ENCODE measurements around the gene GDF3.
"Not testable (repeated sequence)": the region's sequence is repeated elsewhere in the genome, so short reads cannot be mapped to it uniquely, and the experiment has no call there.

The GDF3 gene

DNA sequence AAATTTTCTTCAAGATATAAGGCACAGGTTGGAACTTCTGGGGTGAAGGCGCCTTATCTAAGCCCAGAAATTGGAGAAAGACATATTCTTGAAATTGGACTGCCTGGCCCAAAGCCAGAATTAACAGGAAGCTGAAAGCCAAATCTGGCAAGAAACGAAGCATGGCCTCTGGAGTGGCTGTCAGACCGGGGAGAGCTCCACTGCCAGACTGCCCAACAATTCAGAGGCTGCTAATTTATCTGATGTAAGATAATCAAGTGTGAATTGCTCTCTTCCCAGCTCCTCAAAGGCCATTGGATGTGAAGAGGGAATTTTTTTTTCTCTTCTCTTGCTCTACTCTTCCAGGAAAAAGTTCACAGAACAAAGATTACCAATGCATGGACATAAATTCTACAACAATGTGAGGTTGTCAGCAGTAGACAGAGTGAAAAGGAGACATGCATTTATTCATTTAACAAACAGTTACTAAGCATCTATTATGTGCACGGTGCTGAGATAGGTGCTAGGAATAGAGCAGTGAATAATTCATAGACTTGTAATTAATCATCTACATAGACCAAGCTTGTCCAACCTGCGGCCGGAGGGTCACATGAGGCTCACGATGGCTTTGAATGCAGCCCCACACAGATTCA lies at the start of gene GDF3:
Gene GDF3 (minus strand): TSS at position 210 of the 632 bp plus-strand sequence. CDS start 47 bp downstream, at position 163.
- no peak for DNase-seq

DNA sequence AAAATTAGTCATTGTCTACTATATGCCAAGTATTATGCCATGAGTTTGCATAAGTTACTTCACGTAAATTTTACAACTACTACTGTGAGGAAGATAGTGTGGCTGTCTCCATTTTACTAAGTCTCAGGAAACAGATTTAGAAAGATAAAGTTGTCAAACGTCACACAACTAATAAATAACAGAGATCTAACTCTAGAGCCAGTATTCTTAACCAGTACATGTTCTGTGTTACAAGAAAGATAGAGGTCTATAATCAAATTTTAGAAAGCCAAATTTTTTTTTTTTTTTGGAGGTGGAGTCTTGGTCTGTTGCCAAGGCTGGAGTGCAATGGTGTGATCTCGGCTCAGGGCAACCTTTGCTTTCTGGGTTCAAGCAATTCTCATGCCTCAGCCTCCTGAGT lies 37.4 kb upstream of the GDF3 start:
- DNase-seq, result no peak

DNA sequence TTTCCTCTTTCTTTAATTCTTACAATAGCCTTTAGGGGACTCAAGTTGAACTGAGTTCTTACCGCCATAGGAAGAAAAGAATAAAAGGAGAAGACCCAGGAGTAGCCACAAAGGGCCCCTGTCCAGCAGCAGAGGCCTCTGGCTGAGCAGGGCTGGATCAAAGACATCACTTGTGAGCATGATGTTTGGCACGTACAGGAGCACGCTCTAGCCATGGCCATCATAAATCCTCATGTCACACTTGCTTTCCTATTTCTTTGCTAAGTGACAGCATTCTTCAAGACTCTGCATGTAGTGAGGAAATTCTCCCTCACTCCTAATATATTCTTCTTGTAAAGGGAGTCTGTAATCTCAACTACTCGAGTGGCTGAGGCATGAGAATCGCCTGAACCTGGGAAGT lies 35.9 kb upstream of the GDF3 start:
- no peak for DNase-seq

DNA sequence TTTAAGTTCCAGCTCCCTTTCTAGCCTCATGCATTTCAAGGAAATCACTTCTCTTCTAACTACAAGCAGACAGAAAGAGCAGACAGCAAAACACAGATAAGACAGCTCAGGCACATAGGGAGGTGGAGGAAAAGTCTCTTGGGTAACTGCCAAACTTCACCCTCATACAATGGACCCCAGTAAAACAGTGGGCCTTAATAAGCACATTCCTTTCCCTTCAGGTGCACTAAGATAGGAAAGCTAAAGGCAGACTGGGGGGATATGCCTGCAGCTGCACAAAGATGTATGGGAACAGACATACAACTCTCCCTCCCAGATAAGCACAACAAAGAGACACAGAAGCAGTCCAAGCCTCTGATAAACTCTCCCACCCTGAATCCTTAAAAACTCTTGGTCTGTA lies 35.4 kb upstream of the GDF3 start:
- not testable (repeated sequence) for DNase-seq

DNA sequence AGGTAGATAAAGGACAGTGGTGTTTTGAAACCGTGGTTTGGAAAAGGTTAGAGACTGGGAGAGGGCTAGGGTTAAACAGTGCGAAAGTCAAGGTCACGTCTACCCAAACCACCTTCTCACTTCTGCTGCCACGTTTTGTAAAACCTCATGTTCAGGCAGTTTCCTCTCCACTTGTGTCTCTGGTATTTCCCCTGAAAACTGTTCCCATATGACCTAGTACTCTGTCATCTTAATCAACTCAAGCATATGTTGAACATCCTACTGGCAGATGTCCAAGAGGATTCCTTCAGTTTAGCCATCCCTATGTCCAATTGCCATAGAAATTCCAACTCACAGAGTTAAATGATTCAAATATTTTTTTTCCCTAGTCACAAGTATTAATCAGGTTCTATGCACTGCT lies 34.2 kb upstream of the GDF3 start:
- DNase-seq, result no peak

DNA sequence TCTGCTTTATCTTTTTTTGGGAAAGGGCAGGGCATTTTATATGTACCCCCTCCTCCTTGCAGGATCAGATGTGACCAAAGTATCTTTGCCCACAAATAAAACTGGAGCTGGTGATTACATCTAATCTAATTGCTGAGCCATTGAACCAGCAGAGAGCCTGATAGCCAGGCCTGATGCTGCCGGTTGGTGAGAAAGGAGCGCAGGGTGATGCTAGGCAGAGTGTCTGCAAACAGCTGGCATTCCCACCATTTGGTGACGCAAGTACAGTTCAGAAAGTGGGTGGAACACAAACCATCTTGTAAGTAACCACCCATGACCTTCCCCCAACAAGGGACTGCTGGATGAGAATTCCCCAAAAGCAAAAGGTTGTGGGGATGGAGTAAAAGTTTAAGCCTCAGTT lies 28.4 kb upstream of the GDF3 start:
- DNase-seq, result no peak

DNA sequence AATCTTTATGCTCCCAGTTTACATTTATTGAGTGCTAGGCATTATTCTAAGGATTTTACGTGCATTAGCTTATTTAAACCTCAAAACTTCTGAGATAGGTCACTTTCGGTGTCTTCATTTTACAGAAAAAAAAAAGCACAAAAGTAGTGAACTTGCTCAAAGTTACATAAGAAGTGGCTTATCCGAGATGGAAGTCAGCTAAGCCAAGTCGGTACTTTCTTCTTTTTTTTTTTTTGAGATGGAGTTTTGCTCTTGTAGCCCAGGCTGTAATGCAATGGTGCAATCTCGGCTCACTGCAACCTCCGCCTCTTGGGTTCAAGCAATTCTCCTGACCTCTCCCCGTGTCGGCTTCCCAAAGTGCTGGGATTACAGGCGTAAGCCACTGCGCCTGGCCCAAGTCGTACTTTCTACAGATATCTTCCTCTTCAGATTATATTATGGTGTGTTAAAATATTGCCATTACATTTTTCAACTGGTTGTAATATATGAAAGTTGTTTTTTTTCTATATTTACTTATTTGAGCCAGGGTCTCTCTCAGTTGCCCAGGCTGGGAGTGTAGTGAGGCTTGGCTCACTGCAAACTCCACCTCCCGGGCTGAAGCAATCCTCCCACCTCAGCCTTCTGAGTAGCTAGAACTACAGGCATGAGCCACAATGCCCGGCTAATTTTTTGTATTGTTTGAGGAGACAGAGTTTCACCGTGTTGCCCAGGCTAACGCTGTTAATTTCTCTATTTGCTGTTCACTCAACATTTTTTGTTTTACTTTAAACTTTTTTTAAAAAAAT lies 24.6 kb upstream of the GDF3 start:
- DNase-seq, result no peak

DNA sequence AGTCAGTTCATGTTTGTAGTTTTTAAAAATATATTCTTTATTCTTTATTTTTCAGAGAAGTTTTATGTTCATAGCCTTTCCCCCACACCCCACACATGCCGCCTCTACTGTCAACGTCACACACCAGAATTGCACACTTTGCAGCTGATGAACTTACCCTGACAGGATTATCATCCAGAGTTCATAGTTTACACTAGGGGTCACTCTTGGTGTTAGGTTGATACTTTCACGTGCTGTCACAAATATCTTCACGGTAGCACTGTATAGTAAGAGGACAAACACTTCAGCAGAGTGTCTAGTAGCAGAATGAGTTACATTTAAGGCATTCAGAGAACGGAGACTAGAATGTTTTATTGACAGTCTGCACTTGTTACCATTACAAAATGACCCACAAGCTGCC lies 20.8 kb upstream of the GDF3 start:
- no peak for DNase-seq

DNA sequence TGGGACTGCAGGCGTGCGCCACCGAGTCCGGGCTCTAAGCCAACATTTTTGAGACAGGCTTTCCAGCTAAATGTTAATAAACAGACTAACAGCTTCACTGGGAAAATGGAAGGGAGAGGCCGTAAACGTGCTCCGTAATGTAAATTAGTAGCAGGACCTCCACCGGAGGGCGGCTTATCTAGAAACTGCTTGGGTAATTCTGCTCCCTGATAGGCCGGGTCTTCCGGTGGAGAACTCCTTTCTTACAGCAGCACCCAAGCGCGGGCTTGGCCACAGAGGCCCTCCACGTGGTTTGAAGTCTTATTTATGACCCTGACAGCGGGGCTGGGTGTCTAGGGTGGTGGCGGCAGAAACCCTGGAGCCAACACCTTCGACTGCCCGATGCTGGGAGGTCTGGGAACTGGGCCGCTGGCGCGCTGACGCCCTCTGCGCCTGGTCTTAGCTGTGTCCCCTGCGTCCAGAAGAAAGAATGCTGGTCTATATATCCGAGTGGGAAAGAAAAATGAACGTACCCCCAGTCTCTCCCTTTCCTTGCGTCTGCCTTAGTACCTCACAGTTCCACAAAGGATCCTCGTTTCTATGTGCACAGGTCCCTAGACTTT lies 17.4 kb upstream of the GDF3 start:
- DNase-seq, result no peak

DNA sequence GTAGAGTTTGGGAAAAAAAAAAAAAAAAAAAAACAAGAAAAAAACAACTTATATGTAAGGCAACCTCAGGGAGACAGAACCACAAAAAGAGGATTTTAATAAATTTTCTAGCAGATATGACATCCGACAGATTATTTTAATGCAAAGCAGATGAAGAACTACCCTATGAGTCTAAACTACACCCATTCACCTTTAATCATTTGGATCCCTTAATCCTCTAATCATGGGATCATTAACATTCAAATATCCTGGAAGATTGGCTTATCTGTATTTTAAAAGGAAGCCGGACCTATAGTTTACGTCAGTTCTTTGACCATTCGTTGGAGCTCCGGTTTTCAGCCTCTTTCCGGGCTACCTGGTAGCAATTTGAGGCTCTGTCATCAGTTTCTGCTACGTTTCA lies 15.6 kb upstream of the GDF3 start, which contains the start of gene DPPA3:
Gene DPPA3 (plus strand): TSS at position 301 of the 400 bp plus-strand sequence. CDS start 138 bp downstream, outside the sequence.
- DNase-seq, result no peak

DNA sequence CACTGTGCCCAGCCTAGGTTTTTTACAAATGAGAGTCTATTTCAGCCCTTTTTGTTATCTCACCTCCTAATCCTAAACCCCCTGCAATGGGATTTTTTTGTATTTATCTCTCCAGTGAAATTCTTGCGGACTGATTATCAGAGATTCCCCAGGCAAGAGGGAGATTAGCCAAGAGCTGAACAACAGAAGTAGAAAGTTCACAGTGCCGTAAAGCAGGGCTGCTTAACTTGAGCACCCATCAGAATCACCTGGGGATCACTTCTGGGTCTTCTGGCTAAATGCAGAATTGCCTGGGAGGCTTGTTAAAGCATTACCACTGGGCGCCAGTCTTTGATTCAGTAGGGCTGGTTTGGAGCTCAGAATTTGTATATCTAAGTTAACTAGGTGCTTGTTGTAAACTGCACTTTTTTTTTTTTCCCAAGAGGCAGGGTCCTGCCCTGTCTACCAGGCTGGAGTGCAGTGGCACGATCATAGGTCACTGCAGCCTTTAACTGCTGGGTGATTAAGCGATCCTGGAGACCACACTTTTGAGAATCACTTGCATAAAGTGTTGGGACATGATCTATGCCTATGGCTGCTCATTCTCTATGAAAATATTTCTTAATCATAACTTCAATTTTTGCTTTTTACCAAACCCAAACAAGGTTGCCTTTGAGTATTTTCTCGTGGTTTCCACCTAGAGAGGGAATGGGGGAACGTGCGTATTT lies 14.5 kb upstream of the GDF3 start:
- no peak for DNase-seq

DNA sequence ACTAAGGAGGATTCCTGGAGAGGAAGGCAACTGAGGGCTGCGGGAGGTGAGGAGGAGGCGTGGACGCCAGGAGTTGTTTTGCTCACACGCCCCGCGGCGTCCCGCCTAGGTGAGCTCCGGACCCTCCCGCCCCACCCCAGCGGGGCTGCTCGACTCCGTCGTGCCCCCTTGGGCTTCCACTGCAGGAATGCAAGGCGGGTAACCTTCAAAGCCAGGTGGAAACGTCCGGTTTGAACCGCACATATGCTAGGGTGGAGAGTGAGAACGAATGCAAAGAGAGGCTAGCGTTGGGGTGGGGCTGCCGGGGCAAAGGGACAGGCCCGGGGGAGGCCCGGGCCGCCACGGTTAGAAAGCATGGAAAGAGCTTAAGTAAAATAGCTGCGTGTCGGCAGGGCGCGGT lies 10.3 kb upstream of the GDF3 start:
- no peak for DNase-seq

DNA sequence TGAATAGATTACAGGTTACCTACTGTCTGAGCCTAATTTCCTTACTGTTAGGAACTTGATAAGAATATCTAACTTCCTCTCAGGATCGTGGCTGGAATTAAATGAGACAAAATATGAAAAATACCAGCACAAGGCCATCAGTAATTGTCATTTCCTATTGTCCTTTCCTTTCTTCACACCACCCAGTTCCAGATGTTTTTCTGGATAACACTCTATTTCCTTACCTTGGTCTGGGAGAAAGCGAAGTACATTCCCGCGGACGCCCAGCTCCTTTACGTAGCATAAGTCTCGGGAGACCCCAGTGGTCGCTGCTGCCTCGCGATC lies 376 bp downstream of the GDF3 start:
- DNase-seq, result no peak

DNA sequence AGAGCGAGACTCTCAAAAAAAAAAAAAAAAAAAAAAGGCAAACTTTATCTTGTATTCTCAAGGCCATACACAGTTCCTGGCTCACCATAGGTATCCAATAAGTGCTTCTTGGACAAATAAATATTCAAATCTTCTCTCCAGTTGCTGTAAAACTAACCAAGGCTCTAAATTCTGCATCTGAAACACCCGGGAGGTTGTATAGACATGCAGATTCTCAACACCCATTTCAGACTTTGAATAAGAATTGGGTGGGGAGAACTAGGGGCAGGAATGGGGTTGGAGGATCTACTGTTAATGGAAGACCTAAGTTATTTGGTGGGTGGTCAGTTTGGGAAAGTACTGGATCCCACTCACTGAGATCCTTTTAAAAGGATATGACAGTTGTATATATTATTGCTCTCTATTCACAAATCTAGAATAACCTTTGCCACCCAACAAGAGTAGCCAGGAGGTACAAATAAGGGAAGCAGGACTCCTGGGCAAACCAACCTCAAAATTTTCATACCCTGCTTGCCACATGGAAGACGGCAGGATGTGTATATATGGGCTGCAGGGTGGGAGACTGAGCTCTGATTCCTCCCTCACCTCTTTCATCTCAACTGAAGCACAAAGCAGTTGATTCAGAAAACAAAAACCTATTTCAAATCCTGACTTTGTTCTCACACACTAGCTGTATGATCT lies 879 bp downstream of the GDF3 start:
- DNase-seq, result no peak

DNA sequence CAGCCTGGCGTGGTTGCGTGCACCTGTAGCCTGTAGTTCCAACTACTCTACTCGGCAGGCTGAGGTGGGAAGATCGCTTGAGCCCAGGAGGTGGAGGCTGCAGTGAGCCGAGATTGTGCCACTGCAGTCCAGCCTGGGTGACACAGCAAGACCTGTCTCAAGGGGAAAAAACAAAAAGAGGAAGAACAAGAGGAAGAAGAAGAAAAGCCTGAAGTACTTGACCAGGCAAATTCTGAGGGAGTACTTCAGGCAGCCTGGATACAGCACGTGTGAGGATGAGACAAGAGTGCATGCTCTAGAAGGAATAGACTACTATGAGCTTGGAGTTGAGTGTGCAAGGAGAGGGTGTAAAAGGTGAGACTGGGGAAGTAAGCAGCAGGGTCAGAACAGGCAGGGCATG lies 1.8 kb downstream of the GDF3 start:
- no peak for DNase-seq

DNA sequence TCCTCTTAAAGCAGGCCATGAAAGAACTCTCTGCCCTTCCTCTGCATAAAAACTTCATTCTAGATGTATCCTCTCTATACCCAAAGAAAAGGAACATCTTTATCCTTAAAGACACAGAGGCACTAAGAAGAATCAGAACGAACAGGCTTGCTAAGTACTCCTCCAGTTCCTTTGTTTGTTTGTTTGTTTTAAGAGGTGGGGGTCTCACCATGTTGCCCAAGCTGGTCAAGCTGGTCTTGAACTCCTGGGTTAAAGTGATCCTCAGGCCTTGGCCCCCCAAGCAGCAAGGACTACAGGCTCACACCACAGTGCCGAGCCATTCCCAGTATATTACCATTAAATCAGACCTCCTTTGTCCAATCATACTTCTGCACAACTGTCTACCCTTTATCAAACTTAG lies 14.0 kb downstream of the GDF3 start:
- DNase-seq, result no peak

DNA sequence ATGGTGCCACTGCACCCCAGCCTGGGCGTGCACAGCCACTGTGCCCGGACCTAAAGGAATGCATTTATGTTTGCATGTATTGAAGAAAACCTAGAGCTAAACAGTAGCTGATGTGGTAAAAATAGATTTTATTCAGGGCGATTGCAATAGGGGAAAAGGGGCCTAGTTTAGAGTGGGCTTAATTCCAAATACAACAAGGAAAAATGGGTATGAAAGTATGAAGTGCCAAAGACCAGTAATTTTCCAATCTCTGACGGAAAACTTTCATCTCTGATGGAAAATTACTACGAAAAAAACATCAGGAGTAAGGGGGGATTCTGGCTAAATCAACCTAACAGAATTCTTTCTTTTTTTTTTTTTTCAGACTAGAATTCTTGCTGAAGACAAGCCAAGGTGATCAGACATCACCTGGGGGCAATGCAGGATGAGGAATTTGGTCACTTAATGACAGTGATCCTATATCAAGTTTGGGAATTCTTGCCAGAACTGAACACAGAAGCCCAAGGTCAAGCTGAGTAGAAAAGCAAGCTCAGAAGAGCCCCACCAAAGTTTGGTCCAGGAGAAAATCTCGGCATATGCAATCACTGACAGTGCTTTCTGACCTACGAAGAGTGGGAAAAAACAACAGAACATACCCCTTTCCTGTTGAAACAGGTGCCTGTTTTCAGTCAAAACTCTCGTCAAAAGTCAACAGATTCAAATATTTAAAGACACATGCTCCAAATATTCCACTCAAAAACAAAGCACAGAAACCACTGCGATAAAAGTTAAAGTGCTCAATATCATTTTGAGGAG lies 16.1 kb downstream of the GDF3 start:
- DNase-seq, result no peak

DNA sequence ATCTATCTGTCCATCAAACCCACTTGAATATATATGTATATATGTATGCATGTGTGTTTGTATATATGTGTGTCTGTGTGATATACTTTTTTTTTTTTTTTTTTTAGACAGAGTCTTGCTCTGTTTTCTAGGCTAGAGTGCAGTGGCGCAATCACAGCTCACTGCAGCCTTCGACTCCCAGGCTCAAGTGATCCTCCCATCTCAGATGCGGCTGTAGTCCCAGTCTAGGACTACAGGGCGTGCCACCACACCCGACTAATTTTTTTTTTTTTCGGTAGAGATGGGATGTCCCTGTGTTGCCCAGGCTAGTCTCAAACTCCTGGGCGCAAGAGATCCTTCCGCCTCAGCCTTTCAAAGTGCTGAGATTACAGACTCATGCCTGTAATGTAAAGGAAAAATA lies 16.8 kb downstream of the GDF3 start:
- DNase-seq, result no peak

DNA sequence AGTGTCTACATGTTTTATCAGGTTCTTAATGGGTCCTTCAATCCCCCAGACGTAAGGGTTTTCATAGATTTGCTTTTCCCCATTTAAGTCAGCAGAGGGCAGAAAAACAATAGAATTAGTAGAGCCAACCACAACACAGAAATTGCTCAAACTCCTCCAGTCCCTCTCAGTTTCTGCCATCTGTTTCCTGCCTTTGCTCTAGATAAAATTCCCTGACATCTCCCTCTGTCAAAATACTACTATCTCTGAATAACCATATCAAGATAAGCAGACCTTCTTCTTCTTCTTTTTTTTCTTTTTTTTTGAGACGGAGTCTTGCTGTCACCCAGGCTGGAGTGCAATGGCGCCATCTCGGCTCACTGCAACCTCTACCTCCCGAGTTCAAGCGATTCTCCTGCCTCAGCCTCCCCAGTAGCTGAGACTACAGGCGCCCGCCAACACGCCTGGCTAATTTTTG lies 18.1 kb downstream of the GDF3 start:
- not testable (repeated sequence) for DNase-seq

DNA sequence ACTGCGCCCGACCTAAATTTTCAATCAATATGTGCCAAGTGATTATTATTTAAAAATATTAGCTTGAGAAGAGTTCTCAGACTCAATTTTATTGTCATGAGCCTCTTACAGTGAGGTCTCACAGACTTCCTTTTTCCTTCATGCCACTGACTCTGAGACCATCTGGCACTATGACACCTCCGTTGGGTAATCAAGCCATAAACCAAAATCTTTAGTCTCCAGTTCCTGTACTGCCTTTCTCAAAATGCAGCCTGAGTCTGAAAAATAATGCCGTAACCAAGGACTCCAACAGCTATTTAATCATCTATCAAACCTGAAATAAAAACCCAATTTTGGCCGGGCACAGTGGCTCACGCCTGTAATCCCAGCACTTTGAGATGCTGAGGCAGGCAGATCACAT lies 20.1 kb downstream of the GDF3 start:
- not testable (repeated sequence) for DNase-seq

DNA sequence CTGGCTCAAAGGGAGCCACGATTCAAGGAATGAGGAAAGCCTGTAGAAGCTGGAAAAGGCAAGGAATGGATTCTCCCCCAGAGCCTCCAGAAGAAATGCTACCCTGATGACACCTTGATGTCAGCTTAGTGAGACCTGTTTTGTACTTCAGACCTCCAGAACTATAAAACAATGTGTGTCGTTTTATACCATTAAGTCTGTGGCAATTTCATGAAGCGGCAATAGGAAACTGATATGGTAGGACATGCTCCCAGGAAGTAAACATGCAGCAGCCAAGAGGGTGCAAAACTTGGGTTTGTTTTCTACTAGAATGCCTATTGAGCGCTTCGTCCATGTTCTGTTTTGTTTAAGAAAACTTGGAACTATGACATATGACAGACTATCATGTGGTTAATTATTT lies 27.4 kb downstream of the GDF3 start:
- DNase-seq, result no peak

DNA sequence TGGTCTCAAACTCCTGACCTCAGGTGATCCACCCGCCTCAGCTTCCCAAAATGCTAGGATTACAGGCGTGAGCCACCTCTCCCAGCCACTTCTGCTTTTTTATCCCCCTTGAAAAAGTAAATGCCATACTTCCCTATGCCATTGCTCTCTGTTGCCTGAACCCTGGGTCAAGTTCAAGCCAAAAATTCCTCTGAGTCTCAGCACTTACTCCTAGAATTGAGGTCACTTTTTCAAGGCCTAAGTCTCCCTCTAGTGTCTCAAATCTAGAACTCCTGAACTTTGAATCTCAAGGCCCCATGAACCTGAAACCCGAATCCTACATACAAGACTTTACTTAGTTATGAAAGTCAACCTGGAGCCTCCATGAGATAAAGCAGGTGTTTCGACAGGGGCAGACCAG lies 28.4 kb downstream of the GDF3 start:
- DNase-seq, result no peak

All from NCI-H2029 (cell line).